Thymus (tissue), 11 donors: ENCODE results near the gene MROH2B. TPM values are rescaled to one million over a fixed set of nuclear protein-coding genes. Genes with fewer than 3 reads are reported as not detected.

Source experiments
- DNase-seq, 9 donors: peaks; one replicate each; pipeline ENCODE4 v3.0.0-alpha.2; 2013; ENCODE audit warnings: low spot score in 9 of 9, low read depth in 6 of 9, missing footprints in 1 of 9
- H3K27ac ChIP-seq, 2 donors: one replicate each; pipeline ENCODE4 v1.5.1; 2013; ENCODE audit warnings: control low read depth in 1 of 2, low read depth in 1 of 2, low read length in 1 of 2, mild to moderate bottlenecking in 1 of 2, moderate library complexity in 1 of 2
- H3K27me3 ChIP-seq, 2 donors: one replicate each; pipeline ENCODE4 v1.5.1; 2013; ENCODE audit warnings: low read length in 1 of 2; ENCODE audit not compliant: control insufficient read depth in 2 of 2, insufficient read depth in 1 of 2
- H3K36me3 ChIP-seq, 2 donors: one replicate each; pipeline ENCODE4 v1.5.1; 2013; ENCODE audit warnings: low read length in 1 of 2, mild to moderate bottlenecking in 1 of 2, moderate library complexity in 1 of 2; ENCODE audit not compliant: control insufficient read depth in 2 of 2, insufficient read depth in 2 of 2
- H3K4me1 ChIP-seq, 2 donors: one replicate each; pipeline ENCODE4 v1.5.1; 2013; ENCODE audit warnings: low read length in 2 of 2; ENCODE audit not compliant: control insufficient read depth in 2 of 2, insufficient read depth in 2 of 2
- H3K4me3 ChIP-seq, 2 donors: one replicate each; pipeline ENCODE4 v1.5.1; 2013; ENCODE audit warnings: low read length in 2 of 2, control low read depth in 1 of 2, mild to moderate bottlenecking in 1 of 2
- H3K9me3 ChIP-seq, 2 donors: one replicate each; pipeline ENCODE4 v1.5.1; 2013; ENCODE audit warnings: low read length in 1 of 2, mild to moderate bottlenecking in 1 of 2; ENCODE audit not compliant: control insufficient read depth in 2 of 2, insufficient read depth in 1 of 2
- WGBS: extraction: QIAGEN DNeasy Blood & Tissue Kit; methylation state at CpG from one replicate; pipeline ENCODE4 v1.1.7; 2013; 5-methylcytosine and 5-hydroxymethylcytosine counted together
- polyA plus RNA-seq: library from polyadenylated mRNA; stranded (reverse); fragments of 200-250 nt; gene quantifications from one replicate; pipeline ENCODE4 v1.2.3, GENCODE V29; 2013
- total RNA-seq: library from RNA; stranded (reverse); fragments of 120-200 nt; gene quantifications from one replicate; pipeline ENCODE4 v1.2.4, GENCODE V29; 2013
- donor health status: healthy.

Gene MROH2B
- total and polyA plus RNA-seq, 2 donors: 0.05 to 0.09 TPM

DNA sequence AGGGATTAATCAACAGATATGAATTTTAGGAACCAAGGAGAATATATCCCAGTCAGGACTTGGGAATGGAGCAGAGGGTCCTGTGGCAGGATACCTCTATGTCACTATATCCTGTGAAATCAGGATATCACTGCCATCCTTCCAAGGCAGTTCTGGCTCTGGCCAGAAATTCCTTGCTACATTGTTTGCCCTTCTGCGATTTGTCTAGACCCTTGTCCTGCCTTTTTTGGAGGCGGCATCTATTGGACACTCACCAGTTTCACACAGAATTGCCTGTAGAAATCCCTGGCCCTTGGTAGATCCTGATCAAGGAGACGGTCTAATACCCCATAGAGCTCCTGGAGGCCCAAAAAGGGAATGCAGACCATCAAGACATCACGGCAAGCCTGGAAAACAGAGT is 71.2 kb downstream of the MROH2B start:
- DNase-seq: no peak
- Histone ChIP-seq H3K9me3 (no peaks in the 10 kb centered on the region), H3K4me1 (no peaks in the 10 kb centered on the region), H3K27ac (no peak overlapping the region), H3K27me3 (no peaks in the 10 kb centered on the region), H3K4me3 (no peak overlapping the region), H3K36me3 (no peaks in the 10 kb centered on the region)
- 95% methylated on average over 4 of the region's 4 CpGs for WGBS

DNA sequence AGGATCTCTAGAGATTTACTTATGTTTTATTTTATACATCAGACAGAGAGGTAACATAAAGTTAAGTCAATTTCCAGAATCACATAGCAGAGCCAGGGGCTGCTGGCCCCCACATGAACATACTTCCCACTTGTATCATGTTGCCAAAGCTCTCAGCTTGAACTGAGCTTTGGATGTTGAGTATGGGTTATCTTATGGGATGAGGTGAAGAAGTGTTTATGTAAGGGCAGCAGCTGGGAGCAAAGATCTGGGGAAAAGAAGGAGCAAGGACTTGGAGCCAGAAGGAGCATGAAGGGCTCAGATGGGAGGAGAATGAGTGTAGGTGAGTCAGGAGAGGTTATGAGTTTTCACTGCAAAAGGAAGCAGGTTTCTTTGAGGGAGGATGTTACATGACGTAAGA is 72.0 kb downstream of the MROH2B start:
- Histone ChIP-seq H3K4me3 (no peak overlapping the region), H3K36me3 (no peaks in the 10 kb centered on the region), H3K27me3 (no peaks in the 10 kb centered on the region), H3K27ac (no peak overlapping the region), H3K4me1 (no peaks in the 10 kb centered on the region), H3K9me3 (no peaks in the 10 kb centered on the region)
- WGBS: 83% methylated on average over 1 of the region's 1 CpG
- no peak for DNase-seq

DNA sequence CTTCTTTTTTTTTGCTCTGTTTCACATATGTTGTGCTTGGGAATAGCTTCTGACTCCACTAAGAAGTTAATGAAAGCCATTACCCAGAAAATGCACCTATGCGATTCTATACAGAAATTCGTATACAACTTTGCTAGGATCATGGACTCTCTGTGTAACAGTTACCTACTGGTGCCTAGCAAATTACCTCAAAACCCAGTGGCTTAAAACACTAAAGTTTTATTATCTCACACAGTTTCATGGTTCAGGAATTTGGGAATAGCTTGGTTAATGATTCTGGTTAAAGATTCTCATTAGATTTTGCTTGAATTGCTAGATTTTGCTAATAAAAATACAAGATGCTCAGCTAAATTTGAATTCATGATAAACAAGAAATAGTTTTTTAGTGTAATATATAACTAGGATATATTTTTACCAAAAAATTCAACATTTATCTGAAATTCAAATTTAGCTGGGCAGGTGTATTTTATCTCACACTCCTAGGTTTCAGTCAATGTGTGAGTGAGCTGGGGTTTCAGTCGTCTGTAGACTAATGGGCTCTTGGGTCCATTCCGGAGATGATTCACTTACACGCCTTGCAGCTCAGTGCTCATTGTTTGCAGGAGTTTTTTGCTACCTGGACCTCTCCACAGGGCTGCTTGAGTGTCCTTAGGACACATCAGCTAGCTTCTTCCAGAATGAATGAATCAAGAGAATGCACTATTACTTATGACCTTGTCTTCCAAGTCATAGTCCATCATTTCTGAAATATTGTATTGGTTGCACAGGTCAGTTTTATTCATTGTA is 75.1 kb downstream of the MROH2B start:
- Histone ChIP-seq H3K27ac (no peak overlapping the region), H3K27me3 (no peaks in the 10 kb centered on the region), H3K9me3 (no peaks in the 10 kb centered on the region), H3K4me3 (no peak overlapping the region), H3K36me3 (no peaks in the 10 kb centered on the region), H3K4me1 (no peaks in the 10 kb centered on the region)
- 96% methylated on average over 5 of the region's 5 CpGs for WGBS
- no peak for DNase-seq

DNA sequence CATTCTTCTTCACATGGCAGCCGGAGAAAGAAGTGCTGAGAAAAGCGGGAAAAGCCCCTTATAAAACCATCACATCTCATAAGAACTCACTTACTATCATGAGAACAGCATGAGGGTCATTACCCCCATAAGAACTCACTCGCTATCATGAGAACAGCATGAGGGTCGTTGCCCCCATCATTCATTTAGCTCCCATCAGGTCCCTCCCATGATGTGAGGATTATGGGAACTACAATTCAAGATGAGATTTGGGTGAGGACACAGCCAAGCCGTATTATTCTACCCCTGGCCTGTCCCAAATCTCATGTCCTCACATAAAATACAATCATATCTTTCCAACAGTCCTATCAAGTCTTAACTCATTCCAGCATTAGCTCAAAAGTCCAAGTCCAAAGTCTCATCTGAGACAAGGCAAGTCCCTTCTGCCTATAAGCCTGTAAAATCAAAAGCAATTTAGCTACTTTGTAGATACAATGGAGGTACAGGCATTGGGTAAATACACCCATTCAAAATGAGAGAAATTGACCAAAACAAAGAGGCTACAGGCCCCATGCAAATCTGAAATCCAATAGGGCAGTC is 79.1 kb downstream of the MROH2B start:
- no peak overlapping the region for H3K27ac ChIP-seq

DNA sequence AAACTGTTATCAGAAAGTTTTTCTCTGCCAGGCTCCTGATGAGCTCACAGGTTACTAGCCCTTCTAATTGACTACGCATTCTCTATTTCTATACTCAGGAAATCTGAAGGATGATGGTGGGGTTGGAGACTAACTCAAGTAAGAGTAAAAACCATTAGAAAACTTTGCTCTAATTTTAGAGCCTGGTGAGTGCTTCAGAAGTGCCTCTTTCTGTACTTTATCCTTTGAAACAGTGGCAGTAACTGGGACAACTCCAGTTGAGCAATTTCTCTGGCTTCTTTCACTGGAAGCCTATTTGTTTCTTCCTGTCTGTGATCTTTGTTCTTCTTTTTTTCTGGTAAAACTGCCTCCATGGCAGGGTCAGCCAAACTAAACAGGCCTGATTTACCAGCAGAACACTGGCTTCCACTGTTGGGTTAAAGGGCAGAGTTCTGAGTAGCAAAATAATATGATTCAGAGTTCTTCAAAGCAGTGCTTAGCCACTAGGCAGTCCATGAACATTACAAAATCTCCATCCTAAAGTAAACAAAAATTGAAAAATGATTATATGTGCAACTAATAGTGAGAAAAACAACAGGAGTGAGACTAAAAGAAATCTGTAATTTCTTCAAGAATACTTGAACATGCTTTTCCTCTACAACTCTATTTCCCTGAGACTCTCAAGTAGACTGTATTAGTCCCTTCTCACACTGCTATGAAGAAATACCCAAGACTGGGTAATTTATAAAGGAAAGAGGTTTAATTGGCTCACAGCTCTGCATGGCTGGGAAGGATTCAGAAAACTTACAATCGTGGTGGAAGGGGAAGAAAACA is 79.8 kb downstream of the MROH2B start:
- H3K27me3 ChIP-seq: no peaks in the 10 kb centered on the region
- WGBS: 35% methylated on average over 2 of the region's 2 CpGs
- H3K4me3 ChIP-seq: no peak overlapping the region
- H3K36me3 ChIP-seq: no peaks in the 10 kb centered on the region
- H3K9me3 ChIP-seq: no peaks in the 10 kb centered on the region
- H3K4me1 ChIP-seq: no peaks in the 10 kb centered on the region
- no peak overlapping the region for H3K27ac ChIP-seq
- no peak for DNase-seq

More for the DNA sequence above, 79.1 kb downstream of the MROH2B start:
- H3K4me1 ChIP-seq: no peaks in the 10 kb centered on the region
- 81% methylated on average over 5 of the region's 5 CpGs for WGBS
- H3K27me3 ChIP-seq: no peaks in the 10 kb centered on the region
- H3K36me3 ChIP-seq: no peaks in the 10 kb centered on the region
- no peaks in the 10 kb centered on the region for H3K9me3 ChIP-seq
- H3K4me3 ChIP-seq: no peak overlapping the region
- no peak for DNase-seq

DNA sequence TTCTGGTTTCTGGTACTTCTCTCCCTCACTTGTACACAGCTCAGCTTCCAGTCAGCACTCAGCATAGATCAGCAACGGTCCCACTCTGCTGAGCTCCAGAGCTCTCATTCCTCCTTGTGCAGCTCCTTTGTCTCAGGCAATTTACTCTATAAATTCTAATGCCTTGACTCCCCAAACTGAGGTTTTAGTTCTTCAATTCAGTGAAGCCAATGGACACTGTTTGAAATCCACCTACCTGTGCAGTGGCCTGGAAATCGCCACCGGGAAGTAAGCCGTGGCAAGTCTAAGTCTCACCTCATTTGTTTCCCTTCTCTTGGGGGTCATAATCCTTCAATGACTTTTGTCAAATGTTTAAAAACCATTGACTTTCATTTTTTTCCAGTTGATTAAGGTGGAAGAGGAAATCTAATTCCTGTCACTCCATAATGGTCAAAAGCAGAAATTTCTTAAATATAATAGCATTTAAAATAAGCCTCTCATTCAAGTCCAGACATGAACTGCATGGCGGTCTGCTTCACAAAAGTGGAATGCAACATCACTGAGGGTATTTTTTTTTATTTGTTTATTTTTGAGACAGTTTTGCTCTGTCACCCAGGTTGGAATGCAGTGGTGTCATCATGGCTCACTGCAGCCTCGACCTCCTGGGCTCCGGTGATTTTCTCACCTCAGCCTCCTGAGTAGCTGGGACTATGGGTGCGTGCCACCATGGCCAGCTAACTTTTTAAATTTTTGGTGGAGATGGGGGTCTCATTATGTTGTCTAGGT is 82.2 kb downstream of the MROH2B start:
- 92% methylated on average over 8 of the region's 8 CpGs for WGBS

DNA sequence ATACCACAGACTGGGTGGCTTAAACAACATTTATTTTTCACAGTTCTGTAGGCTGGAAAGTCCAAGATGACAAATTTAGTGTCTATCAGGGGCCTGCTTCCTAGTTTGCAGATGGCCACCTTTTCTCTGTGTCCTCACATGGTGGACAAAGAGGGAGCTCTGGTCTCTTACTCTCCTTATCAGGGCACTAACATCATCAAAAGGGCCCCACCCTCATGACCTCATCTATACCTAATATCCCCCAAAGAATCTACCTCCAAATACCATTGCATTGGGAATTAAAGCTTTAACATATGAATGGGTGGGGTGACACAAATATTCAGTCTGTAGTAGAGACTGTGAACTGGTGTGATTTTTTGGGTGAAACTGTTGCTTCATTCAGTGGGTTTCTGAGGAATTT is 83.8 kb downstream of the MROH2B start:
- no peak for DNase-seq
- Histone ChIP-seq H3K27ac (no peak overlapping the region), H3K9me3 (no peaks in the 10 kb centered on the region), H3K4me3 (no peak overlapping the region), H3K36me3 (no peaks in the 10 kb centered on the region), H3K27me3 (no peaks in the 10 kb centered on the region), H3K4me1 (no peaks in the 10 kb centered on the region)

More for the DNA sequence above, 82.2 kb downstream of the MROH2B start:
- H3K9me3 ChIP-seq: no peaks in the 10 kb centered on the region
- no peak overlapping the region for H3K4me3 ChIP-seq
- H3K27ac ChIP-seq: no peak overlapping the region
- no peak for DNase-seq
- no peaks in the 10 kb centered on the region for H3K36me3 ChIP-seq
- H3K27me3 ChIP-seq: no peaks in the 10 kb centered on the region
- no peaks in the 10 kb centered on the region for H3K4me1 ChIP-seq

DNA sequence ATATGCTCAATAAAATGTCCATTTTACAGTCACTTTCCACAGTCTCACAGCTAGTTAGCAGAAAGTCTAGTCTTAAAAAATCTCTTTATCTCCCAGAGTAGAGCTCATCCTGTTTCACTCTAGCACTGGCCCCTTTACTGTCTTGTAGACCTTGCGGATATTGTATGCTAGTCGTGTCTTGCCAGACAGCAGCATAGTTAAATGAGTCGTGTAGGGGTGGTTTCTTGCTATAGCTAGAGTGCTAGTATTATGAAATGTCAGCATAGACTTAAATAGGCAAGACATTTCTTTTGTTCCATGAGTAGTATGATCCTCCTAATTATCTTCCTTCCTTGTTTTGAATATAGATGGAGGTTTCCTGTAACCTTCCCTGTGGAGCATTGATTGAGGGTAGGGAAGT is 84.5 kb downstream of the MROH2B start:
- WGBS: 83% methylated on average over 3 of the region's 3 CpGs
- Histone ChIP-seq H3K4me3 (no peak overlapping the region), H3K27me3 (no peaks in the 10 kb centered on the region), H3K36me3 (no peaks in the 10 kb centered on the region), H3K4me1 (no peaks in the 10 kb centered on the region), H3K27ac (no peak overlapping the region), H3K9me3 (no peaks in the 10 kb centered on the region)
- no peak for DNase-seq
